HG03460 (cell line): ENCODE results near the gene CDK5RAP2.

Experiments used
- ATAC-seq: cut with Tn5 transposase; IDR thresholded peaks from one replicate; pipeline ENCODE4 v1.9.1; 2021; ENCODE audit not compliant: unreplicated experiment

Gene CDK5RAP2

DNA sequence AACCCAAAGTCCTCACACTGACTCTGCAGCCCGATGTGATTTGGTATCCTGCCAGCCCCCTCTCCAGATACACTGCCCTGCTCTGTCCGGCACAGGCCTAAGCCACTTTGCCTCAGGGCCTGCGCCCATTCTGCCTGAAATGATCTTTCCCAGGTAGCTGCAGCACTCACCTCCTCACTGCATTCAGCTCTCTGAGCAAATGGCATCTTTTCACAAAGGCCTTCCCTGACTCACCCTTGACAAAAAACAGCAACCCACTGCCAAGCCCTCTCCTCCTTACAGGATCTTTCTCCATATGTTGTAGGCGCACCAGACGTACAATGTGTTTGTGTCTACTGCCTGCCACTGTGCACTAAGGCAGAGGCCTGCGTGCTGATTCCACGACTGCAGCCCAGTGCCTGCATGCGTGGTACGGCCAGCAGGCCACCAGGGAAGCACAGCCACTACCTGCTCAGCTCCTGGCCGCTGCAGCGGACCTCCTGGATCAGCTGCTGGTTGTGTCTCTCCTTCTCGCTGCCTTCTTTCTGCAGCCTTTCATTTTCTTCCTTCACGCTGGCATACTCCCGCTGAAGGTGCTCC lies 171.2 kb downstream of the CDK5RAP2 start:
- ATAC-seq = no peak

DNA sequence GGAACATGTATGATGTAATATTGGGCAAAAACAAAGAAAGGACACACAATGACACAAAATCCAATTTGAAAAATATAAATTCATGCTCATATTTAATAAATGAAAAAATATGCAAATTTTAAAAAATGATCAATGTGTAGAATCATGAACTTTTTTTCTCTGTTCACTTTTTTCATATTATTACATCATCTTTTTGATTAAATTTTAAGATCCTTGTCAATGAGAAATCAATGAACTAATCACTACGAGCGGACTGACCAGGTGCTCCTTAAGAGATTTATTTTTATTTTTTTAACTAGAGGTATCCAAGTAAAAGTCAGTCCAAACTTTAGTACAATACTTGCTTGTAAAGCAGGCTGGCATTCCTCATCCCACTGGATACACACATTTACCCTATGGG lies 174.1 kb downstream of the CDK5RAP2 start:
- no peak for ATAC-seq

DNA sequence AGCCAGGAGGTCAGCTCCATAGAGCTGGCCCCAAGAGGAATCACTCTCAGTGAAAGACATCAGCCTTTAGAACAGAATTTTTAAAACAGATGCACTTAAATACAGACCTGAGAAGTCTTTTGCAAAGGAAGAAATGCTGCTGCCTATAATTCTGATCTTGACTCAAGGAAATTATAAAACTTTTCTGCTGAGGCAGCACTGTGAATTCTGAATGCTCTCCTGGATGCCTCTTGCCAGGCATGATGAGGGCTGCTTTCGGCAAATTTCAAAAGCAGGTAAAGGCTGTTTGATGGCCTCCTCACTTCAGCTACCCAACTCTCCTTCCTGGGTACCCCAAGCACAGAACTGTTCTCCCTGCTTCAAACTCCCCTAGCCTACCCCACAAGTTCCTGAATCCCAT lies 174.8 kb downstream of the CDK5RAP2 start:
- no peak for ATAC-seq

DNA sequence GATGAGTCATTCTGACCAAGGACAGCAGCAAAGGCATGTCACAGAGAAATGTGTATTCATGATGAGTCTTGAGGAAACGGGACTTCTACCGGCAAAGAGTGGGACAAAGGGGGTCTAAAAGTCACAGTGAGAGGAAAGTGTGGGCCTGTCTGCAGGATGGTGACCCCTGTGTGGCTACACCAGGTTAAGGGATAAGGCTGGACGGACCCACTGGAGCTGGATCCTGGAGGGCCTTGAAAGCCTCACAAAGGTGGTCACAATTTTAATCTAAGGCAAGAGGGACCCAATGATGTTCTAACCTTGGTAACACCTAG lies 176.5 kb downstream of the CDK5RAP2 start:
- no peak for ATAC-seq

DNA sequence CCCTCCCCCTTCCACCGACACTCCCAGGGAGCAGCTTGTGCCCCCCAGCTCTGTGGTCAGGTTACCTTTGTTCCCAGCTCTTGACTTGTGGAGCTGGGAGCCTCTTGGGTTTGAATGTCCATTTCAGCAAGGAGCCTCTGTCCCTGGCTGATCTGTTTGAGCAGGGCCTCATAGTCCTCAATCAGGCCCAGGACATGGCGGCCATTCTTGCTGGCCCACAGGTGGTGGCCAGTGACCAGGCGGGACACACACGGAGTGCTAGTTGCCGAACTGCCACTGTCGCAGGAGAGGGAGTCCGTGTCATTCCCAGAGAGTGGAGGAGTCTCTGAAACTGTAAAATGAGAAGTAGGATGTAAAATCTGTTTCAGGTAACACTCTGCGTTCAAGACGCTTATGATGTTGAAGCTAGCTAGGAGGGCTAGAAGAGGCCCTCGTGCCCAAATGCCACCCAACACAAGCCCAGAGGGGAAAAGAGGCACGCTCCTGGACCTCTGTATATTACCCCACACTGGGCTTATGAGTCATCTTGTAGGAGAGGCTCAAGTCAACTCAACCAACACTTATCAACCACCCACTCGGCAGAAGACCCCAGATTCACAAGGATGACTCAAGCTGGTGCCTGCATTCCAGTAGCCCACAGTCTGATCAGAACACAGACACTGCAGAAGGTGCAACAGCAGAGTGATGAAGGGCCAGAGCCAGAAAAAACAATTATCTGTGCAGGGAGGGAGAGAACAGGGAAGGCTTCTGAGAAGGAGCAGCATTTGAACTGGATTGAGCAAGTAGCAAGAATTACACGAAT lies 177.0 kb downstream of the CDK5RAP2 start:
- no peak for ATAC-seq

DNA sequence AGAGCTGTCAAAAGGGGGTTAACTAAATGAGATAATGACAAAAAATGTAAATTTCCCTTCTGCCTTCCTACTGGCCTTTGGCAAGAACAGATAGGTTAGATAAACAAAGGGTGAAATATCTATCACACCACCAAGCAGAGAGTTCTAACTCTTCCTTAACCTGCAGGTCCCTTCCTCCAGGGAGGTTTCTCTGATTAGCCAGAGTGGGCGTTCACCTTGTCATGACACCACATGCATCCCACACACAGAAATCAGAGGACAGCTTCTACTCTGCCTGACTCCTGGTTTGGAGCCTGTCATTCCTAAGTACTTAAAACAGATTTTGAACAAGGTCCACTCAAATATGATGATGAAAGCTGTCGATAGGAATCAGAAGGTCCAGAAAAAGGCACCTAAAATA lies 180.0 kb downstream of the CDK5RAP2 start:
- no peak for ATAC-seq

DNA sequence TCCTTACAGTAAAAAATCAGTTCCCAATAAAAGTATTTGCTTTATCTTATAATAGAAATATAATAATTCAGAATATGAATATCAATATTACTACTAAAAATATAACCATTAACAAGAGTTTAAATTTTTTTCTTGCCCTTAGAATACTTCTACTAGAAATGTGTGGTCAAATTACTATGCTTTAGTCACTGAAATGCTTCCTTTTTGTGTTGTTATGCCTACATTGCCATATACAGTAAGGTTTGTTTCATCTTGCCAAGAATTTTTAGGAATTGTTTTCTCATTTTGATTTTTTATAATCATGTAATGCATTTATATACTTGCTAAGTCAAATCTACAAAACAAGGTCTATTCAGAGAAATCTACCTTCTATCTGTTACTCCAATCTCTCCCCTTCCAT lies 181.7 kb downstream of the CDK5RAP2 start:
- ATAC-seq = no peak

DNA sequence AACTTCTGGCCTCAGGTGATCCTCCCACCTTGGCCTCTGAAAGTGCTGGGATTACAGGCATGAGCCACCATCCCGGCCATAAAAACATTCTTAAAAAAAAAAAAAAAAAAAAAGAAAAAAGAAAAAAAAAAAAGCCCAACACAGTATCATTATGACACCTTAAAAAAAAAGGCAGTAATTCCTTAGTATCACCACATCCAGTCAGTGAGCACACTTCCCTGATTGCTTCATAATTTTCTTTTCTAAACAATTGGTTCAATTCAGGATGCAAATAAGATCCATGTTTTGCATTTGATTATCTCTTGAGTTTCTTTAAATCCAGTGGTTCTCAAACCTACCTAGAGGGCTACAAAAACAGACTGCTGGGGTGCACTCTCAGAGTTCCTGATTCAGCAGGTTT lies 182.5 kb downstream of the CDK5RAP2 start:
- no peak for ATAC-seq

DNA sequence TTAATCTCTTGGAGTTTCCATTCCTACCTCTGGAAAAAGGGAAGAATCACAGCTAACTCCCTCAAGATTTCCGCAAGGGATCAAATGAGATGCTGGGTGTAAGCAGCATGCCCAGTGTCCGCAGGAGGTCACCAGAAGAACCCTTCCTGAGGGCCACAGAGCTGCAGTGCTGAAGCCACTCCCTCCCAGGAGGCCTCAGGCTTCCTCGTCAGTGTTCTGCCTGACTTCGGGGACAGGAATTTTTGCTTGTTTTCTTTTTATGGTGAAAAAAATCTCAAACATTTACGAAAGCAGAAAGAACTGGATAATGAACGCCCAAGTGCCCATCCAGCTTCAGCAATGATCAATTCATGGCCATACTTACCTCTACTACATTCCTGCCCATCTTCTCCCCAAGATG lies 183.0 kb downstream of the CDK5RAP2 start:
- no peak for ATAC-seq

DNA sequence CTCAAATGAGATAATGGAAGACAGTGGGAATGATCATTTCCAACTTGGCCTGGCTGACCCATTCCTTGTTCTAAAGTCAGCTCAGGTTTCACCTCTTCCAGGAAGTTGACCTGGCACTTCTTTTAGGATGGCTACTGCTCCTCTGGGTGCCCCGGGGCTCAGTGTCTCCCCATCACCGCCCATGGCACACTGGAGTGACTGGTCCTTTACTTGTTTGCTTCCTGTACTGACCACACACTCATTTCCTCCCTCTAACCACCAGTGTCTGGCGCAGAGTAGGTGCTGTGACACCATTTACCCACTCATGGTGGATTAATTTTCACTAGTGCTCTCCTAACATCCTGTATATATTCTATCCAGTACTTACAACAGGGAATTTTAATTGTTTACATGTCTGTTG lies 183.5 kb downstream of the CDK5RAP2 start:
- ATAC-seq = no peak

DNA sequence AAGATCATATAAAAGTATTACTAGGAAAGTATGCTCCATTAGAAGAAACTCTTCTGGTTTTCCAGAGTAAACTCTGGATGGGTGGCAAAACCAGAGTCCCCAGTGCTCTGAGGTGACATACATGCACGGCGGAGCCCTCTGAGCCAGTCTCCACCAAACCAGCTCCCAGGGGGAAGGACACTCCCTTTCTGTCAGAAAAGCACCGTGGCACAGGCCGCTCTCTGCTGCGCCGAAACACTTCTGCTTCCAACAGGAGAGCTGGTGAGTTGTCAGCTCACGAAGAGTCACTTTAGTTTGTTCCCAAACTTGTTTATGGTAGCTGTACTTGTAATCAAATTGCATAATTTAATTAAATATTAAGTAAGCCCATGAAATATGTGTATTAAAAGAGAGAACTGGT lies 184.6 kb downstream of the CDK5RAP2 start:
- ATAC-seq = no peak

DNA sequence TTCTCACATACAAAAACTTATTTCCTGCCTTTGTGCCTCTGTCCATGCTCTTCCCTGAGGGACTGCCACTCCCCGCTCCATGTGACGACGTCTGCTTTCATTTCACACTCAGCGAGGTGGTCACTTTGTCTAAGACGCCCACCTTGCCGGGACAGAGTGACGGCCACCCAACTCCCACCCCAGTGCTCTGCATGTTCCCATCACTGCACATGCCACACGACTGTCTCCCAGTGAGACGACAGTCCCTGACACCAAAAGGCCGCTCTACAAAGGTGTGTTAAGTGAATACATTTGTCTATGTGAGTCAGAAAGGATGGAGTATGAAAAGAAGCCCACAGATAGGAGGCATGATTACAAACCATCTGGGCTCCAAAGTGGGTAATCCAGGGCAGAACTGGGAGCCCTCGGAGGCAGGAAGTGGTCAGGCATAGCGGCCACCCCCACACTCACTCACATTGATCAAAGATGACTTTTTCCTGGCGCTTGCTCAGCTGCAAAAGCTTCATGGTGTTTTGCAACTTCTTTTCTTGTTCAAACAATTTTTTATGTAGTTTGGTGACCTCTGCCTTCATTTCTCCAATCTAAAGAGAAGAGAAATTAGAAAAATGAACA lies 185.8 kb downstream of the CDK5RAP2 start:
- no peak for ATAC-seq

DNA sequence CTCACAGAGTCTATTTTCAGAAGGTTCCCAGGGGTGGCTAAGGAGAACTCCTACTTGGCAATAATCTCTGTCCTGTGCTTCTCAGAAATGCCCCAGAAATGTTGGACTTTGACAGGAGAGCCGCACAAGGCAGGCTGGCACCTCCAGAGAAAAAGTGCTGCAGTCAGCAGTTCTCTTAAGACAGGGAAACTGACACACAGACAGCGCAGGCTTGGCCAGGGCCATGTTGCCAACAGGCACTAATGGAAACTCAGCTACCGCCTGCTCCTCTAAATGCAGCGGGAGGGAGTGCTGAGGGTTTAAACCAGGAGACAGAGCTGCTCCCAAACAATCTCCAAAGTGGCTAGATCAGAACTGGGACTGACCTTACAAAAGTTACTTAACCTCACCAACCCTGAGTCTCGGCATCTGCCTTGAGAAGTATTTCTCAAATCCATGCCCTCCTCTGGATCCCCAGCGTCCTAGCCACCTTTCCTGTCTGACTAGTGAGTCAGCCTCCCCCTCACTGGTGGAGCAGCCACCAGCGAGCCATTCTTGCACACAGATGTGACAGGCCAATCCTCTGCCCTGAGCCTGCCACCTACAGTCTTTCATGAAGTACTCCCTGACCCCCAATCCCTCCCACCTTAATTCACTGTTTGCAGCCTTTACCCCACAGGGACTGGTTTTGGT lies 186.4 kb downstream of the CDK5RAP2 start:
- ATAC-seq = no peak

DNA sequence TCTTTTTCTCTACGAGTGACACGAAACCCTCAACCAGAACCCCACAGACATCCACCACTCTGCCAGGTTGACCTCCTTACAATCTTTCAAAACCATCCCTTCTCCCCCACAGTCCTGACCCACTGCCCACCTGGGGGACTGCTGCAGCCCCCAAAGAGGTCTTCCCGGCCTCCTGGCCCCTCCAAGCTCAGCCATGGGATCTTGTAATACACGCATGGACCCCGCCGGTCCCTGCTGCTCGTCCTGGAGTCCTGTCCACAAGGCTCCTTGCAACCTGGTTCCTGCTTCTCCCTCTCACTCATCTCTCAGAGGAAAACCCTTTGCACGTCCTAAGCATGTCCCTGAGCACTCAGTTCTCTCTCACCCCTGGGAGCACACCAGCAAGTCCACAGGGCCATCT lies 187.3 kb downstream of the CDK5RAP2 start:
- ATAC-seq = no peak

DNA sequence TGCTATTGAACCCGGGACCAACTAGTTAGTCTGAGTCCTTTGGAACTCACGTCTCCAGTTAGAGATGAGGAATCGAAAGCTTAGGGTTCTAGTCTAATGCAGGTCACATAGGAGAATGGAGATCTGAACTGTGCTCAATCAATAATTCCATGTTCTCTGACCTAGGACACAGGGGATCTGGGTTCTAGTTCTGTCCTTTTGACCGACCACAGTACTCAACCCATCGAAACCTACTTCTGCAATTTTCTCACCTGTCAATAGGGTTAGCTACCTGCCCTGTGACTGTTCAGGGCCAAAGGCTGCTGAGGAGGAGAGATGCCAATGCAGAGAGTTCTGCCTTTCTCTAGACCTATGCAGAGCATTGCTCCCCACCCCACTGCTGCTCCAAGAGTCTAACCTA lies 187.7 kb downstream of the CDK5RAP2 start:
- no peak for ATAC-seq

DNA sequence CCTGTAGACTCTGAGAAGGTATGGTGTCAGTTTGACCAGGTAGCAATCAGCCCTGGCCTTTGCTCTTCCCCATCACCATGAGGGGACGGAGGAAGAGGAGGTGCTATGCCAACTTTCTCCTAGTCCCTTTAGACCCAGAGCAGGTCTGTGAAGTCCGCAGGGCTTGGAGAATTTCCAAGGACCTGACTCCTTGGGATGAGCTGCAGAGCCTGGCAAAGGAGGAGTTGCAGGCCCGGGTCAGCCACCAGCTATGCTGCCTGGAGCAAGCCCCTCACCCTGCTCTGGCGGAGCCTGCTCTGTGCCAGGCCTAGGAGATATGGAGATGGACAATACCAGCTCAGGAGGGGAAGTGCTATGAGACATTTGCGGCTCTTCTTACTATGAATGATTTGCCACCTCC lies 188.3 kb downstream of the CDK5RAP2 start:
- ATAC-seq = no peak

DNA sequence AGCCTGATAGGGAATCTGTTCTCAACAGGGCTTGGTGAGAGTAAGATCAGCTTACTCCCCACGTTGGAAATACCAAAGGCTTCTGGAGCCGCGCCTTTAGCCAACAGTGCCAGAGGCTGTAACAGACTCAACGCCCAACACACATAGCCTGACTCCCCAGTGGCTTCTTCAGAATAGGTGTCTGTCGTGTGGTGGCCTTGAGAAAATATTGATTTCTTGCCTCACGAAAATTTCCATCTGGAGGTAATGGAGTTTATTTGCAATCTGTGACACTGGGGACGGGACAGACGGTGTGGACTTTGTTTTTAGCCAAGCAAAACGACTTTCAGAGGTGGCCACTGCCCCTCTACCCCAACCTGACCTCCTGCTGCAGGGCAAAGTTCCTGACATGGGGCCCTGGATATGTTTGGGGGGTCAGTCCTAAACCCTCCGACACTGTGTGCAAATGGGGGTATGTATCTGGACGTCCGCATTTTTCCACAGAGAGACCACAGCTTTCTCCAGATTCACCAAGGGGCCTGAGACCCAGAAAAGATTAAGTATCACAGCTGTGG lies 189.3 kb downstream of the CDK5RAP2 start:
- no peak for ATAC-seq

DNA sequence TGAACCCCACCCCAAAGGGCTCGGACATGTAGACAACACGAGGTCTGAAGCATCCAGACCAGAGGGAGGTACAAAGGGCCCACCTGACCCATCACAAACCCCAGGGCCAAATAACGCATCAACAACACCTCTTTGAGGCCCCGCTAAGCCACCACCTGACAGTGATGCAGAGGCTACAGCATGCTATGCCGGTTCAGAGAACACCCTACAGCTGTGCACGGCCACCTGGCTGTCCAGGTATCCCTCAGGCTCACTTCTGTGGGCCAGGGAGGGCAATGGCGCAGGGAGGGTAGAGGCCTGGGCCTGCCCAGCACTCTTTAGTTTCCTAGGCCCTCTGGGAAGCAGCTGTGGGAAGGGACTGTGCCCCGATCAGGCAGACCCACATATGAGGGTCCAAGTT lies 190.1 kb downstream of the CDK5RAP2 start:
- ATAC-seq = no peak

DNA sequence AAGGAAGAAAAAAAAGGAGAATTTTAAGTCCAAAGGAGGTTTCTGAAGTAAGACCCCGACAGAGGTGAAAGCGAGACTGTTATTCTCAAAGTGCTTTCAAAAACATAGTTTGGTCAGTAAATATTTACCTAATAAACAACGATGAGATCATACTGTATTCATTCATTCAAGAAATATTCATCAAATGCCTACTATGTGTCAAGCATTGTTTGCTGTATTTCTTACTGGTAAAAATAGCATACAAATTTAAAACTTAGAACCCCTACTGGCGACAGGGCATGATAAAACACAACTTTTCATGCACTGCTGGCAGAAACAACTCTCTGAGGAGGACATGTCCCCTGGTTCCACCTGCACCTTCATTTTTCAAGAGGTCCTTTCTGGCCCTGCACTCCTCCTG lies 190.7 kb downstream of the CDK5RAP2 start:
- no peak for ATAC-seq

DNA sequence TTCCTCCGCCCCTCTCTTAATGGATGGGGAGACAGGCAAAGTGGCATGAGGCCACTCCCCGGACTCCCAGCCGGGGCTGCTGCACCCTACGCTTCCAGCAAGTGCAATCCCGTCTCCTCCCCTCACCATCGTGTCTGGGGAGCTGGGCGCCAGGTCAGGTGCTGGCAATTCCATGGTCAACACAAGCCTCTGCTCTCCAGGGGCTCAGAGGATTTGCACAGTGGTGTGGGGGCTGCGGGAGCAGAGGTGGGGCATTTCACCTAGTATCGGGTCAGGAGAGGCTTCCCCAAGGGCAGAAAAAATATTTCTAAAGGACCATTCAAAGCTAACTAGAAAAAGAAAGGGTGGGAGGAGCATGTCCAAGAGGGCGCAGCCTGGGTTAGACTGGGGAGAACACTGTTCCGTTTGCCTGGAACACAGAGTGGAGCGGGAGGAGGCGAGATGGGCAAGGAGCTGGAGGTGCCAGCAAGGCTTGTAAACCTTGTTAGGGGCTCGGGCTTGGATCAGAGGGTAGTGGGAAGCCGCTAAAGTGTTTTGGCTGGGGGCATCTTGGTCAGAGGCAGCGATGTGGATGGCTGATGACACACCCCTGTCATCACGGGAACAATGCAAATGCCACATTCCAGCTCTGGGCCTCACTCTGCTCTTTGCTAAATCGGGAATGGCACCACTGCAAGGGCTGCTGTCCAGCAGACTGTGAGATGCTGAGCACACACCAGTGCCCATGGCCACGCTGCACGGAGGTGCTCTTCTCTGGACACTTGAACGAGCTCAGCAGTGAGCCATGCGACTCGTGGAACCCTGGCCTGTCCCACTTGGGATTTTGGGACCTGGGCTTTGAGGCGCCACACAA lies 191.7 kb downstream of the CDK5RAP2 start:
- no peak for ATAC-seq
